Choroid plexus epithelial cell (primary cell): ENCODE results near the gene CREG2.
A peak's percentile ranks its signal among the peaks of the same experiment; 100 is the strongest.

Experiments used
- DNase-seq: peaks from one replicate; pipeline ENCODE4 v3.0.0-alpha.2; 2010; ENCODE audit warnings: low read depth
- H3K4me3 ChIP-seq: 2 replicates; pipeline ENCODE4 v1.5.1; 2011; ENCODE audit warnings: low read depth, mild to moderate bottlenecking, control low read depth, low read length, moderate library complexity
- TF ChIP-seq, protein P1 (sequence below): conservative IDR thresholded peaks from 2 replicates; pipeline ENCODE4 v1.5.1; 2011; ENCODE audit warnings: low read depth, mild to moderate bottlenecking, control low read depth, inconsistent platforms, low read length, moderate library complexity

CREG2 gene

DNA sequence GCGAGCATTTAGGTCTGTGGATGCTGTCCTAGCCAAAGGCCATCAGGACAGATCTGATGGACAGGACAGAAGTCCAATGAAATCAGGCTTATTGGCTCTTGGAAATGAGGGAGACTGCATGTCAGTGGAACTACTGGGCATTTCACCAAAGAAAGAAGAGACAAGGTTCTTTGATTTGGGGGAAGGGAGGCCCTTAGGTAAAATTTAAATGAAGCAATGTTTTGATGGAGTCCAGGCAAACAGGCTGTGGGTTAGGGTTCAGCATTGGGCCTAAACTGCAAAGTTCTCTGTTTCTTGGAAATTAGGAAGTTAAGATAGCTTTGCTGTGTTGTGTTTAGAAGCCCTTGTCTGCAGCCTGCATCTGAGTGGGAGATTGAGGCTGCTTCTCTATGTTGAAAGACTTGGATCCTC is 47.2 kb downstream of the CREG2 start:
- DNase-seq, result peak; percentile 16
- H3K4me3 ChIP-seq, result no peak overlapping the region
- TF ChIP-seq, protein P1, sequence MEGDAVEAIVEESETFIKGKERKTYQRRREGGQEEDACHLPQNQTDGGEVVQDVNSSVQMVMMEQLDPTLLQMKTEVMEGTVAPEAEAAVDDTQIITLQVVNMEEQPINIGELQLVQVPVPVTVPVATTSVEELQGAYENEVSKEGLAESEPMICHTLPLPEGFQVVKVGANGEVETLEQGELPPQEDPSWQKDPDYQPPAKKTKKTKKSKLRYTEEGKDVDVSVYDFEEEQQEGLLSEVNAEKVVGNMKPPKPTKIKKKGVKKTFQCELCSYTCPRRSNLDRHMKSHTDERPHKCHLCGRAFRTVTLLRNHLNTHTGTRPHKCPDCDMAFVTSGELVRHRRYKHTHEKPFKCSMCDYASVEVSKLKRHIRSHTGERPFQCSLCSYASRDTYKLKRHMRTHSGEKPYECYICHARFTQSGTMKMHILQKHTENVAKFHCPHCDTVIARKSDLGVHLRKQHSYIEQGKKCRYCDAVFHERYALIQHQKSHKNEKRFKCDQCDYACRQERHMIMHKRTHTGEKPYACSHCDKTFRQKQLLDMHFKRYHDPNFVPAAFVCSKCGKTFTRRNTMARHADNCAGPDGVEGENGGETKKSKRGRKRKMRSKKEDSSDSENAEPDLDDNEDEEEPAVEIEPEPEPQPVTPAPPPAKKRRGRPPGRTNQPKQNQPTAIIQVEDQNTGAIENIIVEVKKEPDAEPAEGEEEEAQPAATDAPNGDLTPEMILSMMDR, result no peak

DNA sequence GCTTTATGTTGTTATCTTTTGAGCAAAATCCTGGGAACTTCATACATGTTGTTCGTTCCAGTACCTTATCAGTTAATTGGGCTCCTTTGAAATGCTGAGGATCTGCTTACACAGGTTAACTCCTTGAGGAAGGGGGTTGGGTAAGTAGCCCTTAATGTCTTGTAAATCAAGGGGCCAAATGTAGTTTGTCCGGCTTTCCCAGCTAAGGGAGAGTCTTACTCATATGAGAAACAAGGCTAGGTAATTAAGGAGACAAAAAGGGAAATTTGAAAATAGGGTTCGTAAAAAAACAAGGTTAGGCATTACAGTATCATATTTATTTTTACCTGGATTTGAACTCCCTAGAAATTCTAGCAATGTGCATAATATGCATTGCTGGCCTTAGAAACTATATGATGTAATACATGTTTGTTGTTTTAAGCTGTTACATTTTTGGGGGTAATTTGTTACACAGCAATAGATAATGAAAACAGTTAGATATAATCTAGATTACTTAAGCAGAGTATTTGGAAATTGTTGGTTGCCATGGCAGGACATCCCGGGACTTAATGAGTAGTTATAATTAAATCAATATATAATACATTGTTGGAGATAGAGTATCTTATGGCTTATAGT is 47.9 kb downstream of the CREG2 start:
- TF ChIP-seq, protein P1, result no peak
- DNase-seq, result no peak
- no peak overlapping the region for H3K4me3 ChIP-seq

DNA sequence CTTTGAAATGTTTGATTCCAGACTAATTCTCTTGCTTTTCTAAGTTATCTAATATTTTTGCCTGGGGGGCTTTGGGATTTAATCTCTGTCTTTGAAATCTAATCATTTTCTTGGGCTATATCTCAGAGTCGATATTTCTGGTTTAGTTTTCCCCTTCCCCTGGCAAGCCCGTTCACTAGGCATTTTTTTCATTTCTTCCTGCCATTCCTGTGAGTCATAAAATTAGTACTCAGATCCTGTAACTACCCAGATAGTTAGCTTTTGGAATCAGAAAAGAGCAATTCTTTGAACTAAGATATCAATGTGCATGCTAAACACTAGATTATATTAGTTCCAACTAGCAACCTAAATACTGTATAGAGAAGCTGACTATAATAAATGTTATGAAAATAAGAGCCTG is 49.4 kb downstream of the CREG2 start:
- peak; percentile 51 for DNase-seq
- H3K4me3 ChIP-seq, result no peak overlapping the region
- TF ChIP-seq, protein P1, result no peak

DNA sequence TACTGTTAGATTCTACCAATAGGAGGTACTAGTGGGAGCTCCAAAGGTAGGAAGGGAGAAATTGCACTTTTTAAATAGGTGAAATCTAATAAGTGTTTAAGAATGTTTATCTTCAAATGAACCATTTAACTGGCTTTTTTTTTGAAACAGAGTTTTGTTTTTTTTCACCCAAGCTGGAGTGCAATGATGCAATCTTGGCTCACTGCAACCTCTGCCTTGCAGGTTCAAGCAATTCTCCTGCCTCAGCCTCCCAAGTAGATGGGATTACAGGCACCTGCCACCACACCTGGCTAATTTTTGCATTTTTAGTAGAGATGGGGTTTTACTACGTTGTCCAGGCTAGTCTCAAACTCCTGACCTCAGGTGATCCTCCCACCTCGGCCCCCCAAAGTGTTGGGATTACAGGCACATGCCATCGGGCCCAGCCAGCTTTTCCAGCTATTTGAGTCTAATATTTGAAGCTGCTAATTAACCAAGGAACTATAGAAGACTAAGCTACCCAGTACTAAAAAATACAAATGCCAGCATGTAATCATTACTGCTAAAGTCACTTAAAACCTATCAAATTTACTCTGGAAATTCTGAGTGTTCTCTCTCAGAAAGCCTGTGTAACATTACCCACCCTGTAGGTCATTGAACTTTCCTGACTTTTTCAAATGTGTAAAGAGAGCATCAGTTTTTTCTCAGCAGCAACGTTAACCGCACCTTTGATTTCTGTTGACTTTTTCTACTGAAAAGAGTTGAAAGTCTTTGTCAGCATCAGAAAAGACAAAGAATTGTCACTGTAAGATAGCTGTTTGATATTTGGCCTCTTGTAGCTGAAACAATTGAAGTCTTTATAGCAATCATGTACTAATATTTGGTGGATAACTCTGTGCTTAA is 54.2 kb downstream of the CREG2 start:
- no peak overlapping the region for H3K4me3 ChIP-seq
- DNase-seq, result no peak
- TF ChIP-seq, protein P1, result no peak

DNA sequence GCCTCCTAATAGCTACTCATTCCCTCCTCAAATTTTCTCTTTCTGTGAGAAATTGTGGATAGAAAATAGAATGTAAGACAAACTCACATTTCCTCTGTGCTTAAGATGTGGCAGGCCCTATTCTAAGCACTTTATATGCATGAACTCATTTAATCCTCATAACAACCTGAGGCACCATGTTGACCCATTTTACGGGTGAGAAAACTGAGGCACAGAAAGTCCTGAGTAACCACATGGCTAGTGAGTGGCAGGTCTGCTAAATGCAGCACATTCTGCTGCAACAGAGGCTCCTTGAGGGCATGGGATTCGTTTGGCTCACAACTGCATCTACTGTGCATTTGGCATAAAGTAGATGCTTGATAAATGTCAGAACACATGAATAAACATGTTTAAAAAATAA is 56.1 kb downstream of the CREG2 start:
- no peak for DNase-seq
- H3K4me3 ChIP-seq, result no peak overlapping the region
- TF ChIP-seq, protein P1, result no peak

DNA sequence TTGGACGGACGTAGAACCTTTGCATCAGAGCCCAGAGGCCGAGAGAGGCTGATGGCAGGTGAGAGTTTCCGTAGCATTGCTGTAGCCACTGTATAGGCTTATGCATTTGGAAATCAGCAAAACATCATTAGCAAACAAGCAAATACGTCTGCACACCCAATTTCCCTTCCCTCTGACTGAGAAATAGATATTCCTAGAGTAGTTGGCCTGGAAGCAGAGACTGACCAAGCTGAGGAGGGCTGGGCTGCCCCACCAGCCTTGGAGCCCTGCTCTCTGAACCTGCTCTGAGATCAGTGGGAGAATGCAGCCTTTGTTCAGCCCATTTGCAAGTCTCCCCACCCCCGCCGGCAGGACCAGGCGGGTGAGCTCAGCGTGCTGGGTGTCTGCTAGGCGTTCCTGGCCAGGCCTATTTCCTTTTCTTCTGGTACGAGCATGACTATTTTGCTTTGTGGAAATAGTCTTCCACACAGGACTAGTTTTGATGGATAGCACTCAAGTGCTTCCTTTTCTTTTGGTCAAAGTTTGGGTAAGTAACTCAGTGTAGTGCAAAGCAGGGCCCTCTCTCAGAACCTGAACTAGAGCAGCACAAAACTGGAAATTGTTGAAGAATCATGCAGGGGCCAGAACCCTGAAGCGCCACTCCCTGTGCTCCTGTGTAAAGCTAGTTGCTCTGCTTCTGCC is 56.9 kb downstream of the CREG2 start:
- TF ChIP-seq, protein P1, result no peak
- no peak overlapping the region for H3K4me3 ChIP-seq
- no peak for DNase-seq
